BJ (cell line): Measurements from ENCODE around the gene NAA10. TPM values are rescaled to one million over a fixed set of nuclear protein-coding genes. Genes with fewer than 3 reads are reported as not detected.

Experiments used
- CTCF ChIA-PET: fragments of 350-600 bp; formaldehyde crosslinking; extraction: SDS; loops from one replicate; lab custom pipeline; 2021; ENCODE audit warnings: antibody characterized with exemption, inconsistent platforms; lab: Yijun Ruan, JAX
- POLR2A ChIA-PET: fragments of 300-600 bp; sonication (Branson Sonifier 250); formaldehyde crosslinking; extraction: SDS; loops from one replicate; lab custom pipeline; 2021; ENCODE audit warnings: antibody characterized with exemption; lab: Charles Lee
- DNase-seq: peaks from one replicate; pipeline ENCODE4 v3.0.0-alpha.2; 2011; ENCODE audit warnings: low read depth
- H3K27me3 ChIP-seq: 2 replicates; pipeline ENCODE4 v1.6.0; 2011; ENCODE audit warnings: low read length; ENCODE audit not compliant: control insufficient read depth, insufficient read depth
- H3K36me3 ChIP-seq: 2 replicates; pipeline ENCODE4 v1.5.1; 2011; ENCODE audit warnings: low read length; ENCODE audit not compliant: control insufficient read depth, insufficient read depth
- H3K4me3 ChIP-seq: 2 replicates; pipeline ENCODE4 v1.5.1; 2011; ENCODE audit warnings: low read depth, mild to moderate bottlenecking, control low read depth, low read length
- polyA plus RNA-seq: library from polyadenylated mRNA; depleted of rRNA; stranded (reverse); fragments of >200 nt; gene quantifications from 2 replicates; pipeline ENCODE4 v1.2.3, GENCODE V29; 2011
- TF ChIP-seq, protein P1 (sequence below): IDR thresholded peaks from 2 replicates; pipeline ENCODE4 v1.5.1; 2011; ENCODE audit warnings: low read depth, mild to moderate bottlenecking, control low read depth, inconsistent platforms, low read length, moderate library complexity; ENCODE audit not compliant: insufficient read depth

Gene NAA10
- polyA plus RNA-seq, 1 experiment, result 76.0 TPM

- TF ChIP-seq, protein P1, sequence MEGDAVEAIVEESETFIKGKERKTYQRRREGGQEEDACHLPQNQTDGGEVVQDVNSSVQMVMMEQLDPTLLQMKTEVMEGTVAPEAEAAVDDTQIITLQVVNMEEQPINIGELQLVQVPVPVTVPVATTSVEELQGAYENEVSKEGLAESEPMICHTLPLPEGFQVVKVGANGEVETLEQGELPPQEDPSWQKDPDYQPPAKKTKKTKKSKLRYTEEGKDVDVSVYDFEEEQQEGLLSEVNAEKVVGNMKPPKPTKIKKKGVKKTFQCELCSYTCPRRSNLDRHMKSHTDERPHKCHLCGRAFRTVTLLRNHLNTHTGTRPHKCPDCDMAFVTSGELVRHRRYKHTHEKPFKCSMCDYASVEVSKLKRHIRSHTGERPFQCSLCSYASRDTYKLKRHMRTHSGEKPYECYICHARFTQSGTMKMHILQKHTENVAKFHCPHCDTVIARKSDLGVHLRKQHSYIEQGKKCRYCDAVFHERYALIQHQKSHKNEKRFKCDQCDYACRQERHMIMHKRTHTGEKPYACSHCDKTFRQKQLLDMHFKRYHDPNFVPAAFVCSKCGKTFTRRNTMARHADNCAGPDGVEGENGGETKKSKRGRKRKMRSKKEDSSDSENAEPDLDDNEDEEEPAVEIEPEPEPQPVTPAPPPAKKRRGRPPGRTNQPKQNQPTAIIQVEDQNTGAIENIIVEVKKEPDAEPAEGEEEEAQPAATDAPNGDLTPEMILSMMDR, result no peak
- CTCF ChIA-PET, result interaction anchor here (0.9 kb wide), 1 partner anchor 8 kb away, joined by 3 read pairs; no protein-coding TSS in a partner anchor
Observed at GRCh38 chrX:153961292-153961691, 26.5 kb upstream of the NAA10 start.

DNA sequence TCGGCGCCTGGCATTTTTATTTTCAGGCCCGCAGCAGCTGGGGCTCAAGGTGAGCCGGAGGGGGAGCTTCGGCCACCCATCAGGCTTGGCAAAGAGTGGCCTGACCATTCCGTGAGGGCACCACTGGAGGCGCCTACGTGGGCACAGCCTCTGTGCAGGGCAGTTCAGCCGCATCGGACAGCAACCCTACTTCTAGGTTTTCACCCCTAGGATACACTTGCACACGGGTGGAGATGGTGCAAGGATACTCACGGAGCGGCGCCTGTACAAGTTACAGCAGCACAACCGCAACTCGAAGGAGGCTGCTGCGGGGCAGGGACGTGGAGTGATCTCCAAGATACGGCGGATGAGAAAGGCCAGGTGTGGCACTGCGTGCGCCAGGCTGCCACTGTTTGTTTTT, 25.9 kb upstream of the NAA10 start:
- ChIA-PET POLR2A (no interaction called here), CTCF (interaction anchor here (0.9 kb wide), 1 partner anchor 9 kb away, joined by 3 read pairs; no protein-coding TSS in a partner anchor)
- TF ChIP-seq, protein P1, result no peak
- no peak for DNase-seq
- Histone ChIP-seq H3K27me3 (no peaks in the 10 kb centered on the region), H3K4me3 (no peak overlapping the region), H3K36me3 (peaks cover 36% of the 10 kb centered on the region)

More at GRCh38 chrX:153961292-153961691, 26.5 kb upstream of the NAA10 start:
- Histone ChIP-seq H3K4me3 (no peak overlapping the region), H3K27me3 (no peaks in the 10 kb centered on the region), H3K36me3 (peaks cover 34% of the 10 kb centered on the region)
- DNase-seq, result no peak
- POLR2A ChIA-PET, result no interaction called here

GRCh38 chrX:153960077-153960476, 25.2 kb upstream of the NAA10 start:
- POLR2A ChIA-PET, result no interaction called here

GRCh38 chrX:153959649-153960048, 24.8 kb upstream of the NAA10 start:
- no peak for DNase-seq
- TF ChIP-seq, protein P1, result no peak
- peaks cover 37% of the 10 kb centered on the region for H3K36me3 ChIP-seq
- H3K4me3 ChIP-seq, result no peak overlapping the region
- ChIA-PET POLR2A (no interaction called here), CTCF (interaction anchor here (0.8 kb wide), 1 partner anchor 9 kb away, joined by 5 read pairs; no protein-coding TSS in a partner anchor)
- no peaks in the 10 kb centered on the region for H3K27me3 ChIP-seq

More at GRCh38 chrX:153960077-153960476, 25.2 kb upstream of the NAA10 start:
- TF ChIP-seq, protein P1, result no peak
- Histone ChIP-seq H3K4me3 (no peak overlapping the region), H3K36me3 (peaks cover 36% of the 10 kb centered on the region), H3K27me3 (no peaks in the 10 kb centered on the region)
- no peak for DNase-seq
- CTCF ChIA-PET, result interaction anchor here (0.8 kb wide), 1 partner anchor 9 kb away, joined by 5 read pairs; no protein-coding TSS in a partner anchor

DNA sequence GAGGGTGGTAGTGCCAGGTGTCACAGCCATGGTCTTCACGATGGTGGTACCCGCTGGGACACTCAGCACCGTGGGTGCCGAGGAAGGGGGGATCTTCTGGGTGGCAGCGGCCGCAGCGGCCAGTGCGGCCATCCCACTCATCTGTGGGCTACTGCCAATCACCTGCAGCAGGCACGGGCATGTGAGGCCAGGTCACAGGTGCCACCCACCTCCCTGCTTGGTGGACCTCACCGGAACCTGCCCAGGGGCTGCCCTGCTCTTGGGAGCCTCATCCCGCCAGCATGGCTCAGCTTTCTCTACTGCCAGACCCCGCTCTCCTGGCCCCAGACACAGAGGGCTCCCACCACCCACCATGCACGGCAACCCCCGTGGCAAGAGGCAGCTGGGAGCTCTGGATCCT, 23.8 kb upstream of the NAA10 start:
- ChIA-PET CTCF (interaction anchor here (1.4 kb wide), 1 partner anchor 12 kb away, joined by 7 read pairs; no protein-coding TSS in a partner anchor), POLR2A (no interaction called here)
- Histone ChIP-seq H3K4me3 (no peak overlapping the region), H3K36me3 (peaks cover 34% of the 10 kb centered on the region), H3K27me3 (no peaks in the 10 kb centered on the region)
- TF ChIP-seq, protein P1, result no peak
- no peak for DNase-seq
